WI38 (cell line): Measurements from ENCODE around the gene ANKRD31.
"Not testable (repeated sequence)": the region's sequence is repeated elsewhere in the genome, so short reads cannot be mapped to it uniquely, and the experiment has no call there.

Source experiments
- H3K4me3 ChIP-seq: 2 replicates; pipeline ENCODE4 v1.5.1; 2011; ENCODE audit warnings: low read depth, mild to moderate bottlenecking, control low read depth, low read length
- CTCF ChIP-seq: IDR thresholded peaks from 2 replicates; pipeline ENCODE4 v1.5.1; 2012; ENCODE audit warnings: low read depth, mild to moderate bottlenecking, control low read depth, low read length

ANKRD31 gene

GRCh38 chr5:75081510-75081909 lies 155.2 kb downstream of the ANKRD31 start:
- no peak overlapping the region for H3K4me3 ChIP-seq
- no peak for TF ChIP-seq CTCF

- H3K4me3 ChIP-seq: not testable (repeated sequence)
Observed at GRCh38 chr5:75079346-75079745, 157.3 kb downstream of the ANKRD31 start.

- TF ChIP-seq CTCF: no peak
- no peak overlapping the region for H3K4me3 ChIP-seq
Observed at GRCh38 chr5:75078027-75078426, 158.7 kb downstream of the ANKRD31 start.

- H3K4me3 ChIP-seq: no peak overlapping the region
- no peak for TF ChIP-seq CTCF
Observed at GRCh38 chr5:75072061-75072460, 164.6 kb downstream of the ANKRD31 start.

GRCh38 chr5:75071100-75071499 lies 165.6 kb downstream of the ANKRD31 start:
- no peak overlapping the region for H3K4me3 ChIP-seq
- no peak for TF ChIP-seq CTCF

GRCh38 chr5:75067434-75067833 lies 169.2 kb downstream of the ANKRD31 start:
- no peak for TF ChIP-seq CTCF

GRCh38 chr5:75062925-75063531 lies 173.7 kb downstream of the ANKRD31 start:
- no peak overlapping the region for H3K4me3 ChIP-seq
- no peak for TF ChIP-seq CTCF

More at GRCh38 chr5:75067434-75067833, 169.2 kb downstream of the ANKRD31 start:
- H3K4me3 ChIP-seq: no peak overlapping the region
